Aorta (tissue), 5 donors: Measurements from ENCODE around the gene CABP2. TPM values are rescaled to one million over a fixed set of nuclear protein-coding genes. Genes with fewer than 3 reads are reported as not detected.

Experiments used
- ATAC-seq: fragments of 200-7000 bp; cut with Tn5 transposase; one replicate; pipeline ENCODE4 v1.9.1; 2022; ENCODE audit warnings: moderate library complexity; ENCODE audit not compliant: low FRiP score
- DNase-seq, 2 donors: peaks; one replicate each; pipeline ENCODE4 v3.0.0-alpha.2; 2020
- H3K27ac ChIP-seq, 2 donors: one replicate each; pipeline ENCODE4 v1.5.1; 2013; ENCODE audit warnings: low read length in 2 of 2, mild to moderate bottlenecking in 2 of 2, moderate library complexity in 2 of 2, control low read depth in 1 of 2, inconsistent platforms in 1 of 2, low read depth in 1 of 2
- H3K27me3 ChIP-seq, 2 donors: one replicate each; pipeline ENCODE4 v1.6.1; 2013; ENCODE audit warnings: control low read depth in 1 of 2, low read length in 1 of 2, mild to moderate bottlenecking in 1 of 2, moderate library complexity in 1 of 2; ENCODE audit not compliant: insufficient read depth in 2 of 2, control insufficient read depth in 1 of 2
- H3K36me3 ChIP-seq, 2 donors: one replicate each; pipeline ENCODE4 v1.6.1; 2013; ENCODE audit warnings: control low read depth in 1 of 2, low read length in 1 of 2, mild to moderate bottlenecking in 1 of 2; ENCODE audit not compliant: insufficient read depth in 2 of 2, control insufficient read depth in 1 of 2
- H3K4me1 ChIP-seq, 2 donors: one replicate each; pipeline ENCODE4 v1.6.1; 2013; ENCODE audit warnings: low read length in 2 of 2, control low read depth in 1 of 2, mild to moderate bottlenecking in 1 of 2, moderate library complexity in 1 of 2; ENCODE audit not compliant: insufficient read depth in 2 of 2, control insufficient read depth in 1 of 2
- H3K4me3 ChIP-seq, 2 donors: one replicate each; pipeline ENCODE4 v1.5.1; 2013; ENCODE audit warnings: low read length in 2 of 2, control low read depth in 1 of 2, mild to moderate bottlenecking in 1 of 2
- H3K9me3 ChIP-seq: one replicate; pipeline ENCODE4 v1.6.1; 2013; ENCODE audit warnings: mild to moderate bottlenecking, low read length; ENCODE audit not compliant: control insufficient read depth
- WGBS, 2 donors: extraction: QIAGEN DNeasy Blood & Tissue Kit; methylation state at CpG; one replicate each; pipeline ENCODE4 v1.1.7; 2013; 5-methylcytosine and 5-hydroxymethylcytosine counted together
- intact Hi-C, 2 donors: fragments of 100-400 bp; cut with DNase I; formaldehyde crosslinking; loops; one replicate each; pipeline versions ENCODE4 v1.14.2 to v1.15.0; 2022
- polyA plus RNA-seq, 2 donors: library from polyadenylated mRNA; stranded (reverse); fragments of 200-250 nt; gene quantifications; one replicate each; pipeline ENCODE4 v1.2.3, GENCODE V29; 2013
- total RNA-seq, 2 donors: library from RNA; stranded (reverse); fragmentation: NEBNext Ultra II Directional; extraction: Animal tissue kit (Norgen Biotek cat#: 25700); gene quantifications; one replicate each; pipeline ENCODE4 v1.2.1, GENCODE V29; 2021
- donor health status: healthy with polysubstance abuse.
- donor health status: Bipolar disorder and iron deficiency.
- donor health status: DM: no; HTN: no; CAD: no.
- donor health status: DM: no; HTN: no; CAD: no.
- donor health status: DM: yes; HTN: yes; CAD: no.

CABP2 gene
- total and polyA plus RNA-seq, 4 donors, result not detected

- intact Hi-C loops, result loop anchor here (5.0 to 10.0 kb wide), 6 partner anchors 40 to 155 kb away; partner anchors contain the start of genes GSTP1 (in 1 of the 2), POLD4 (in 1 of the 2), RAD9A (in 1 of the 2) and TMEM134 (in 1 of the 2)
- peak in 1 of 2 donors; percentile 86 for DNase-seq
- Histone ChIP-seq H3K36me3 (no peaks in the 10 kb centered on the region), H3K27ac (peak overlapping the region in 1 of 2 donors; percentile 74), H3K27me3 (no peaks in the 10 kb centered on the region), H3K4me3 (peak overlapping the region; percentile 20 to 33), H3K4me1 (no peaks in the 10 kb centered on the region), H3K9me3 (no peaks in the 10 kb centered on the region)
- no peak for ATAC-seq
- 24% methylated on average over 33 of the region's 33 CpGs for WGBS, 2 donors
Observed at GRCh38 chr11:67507242-67507863, 15.9 kb downstream of the CABP2 start.

- Histone ChIP-seq H3K4me1 (no peaks in the 10 kb centered on the region), H3K27ac (peak overlapping the region in 1 of 2 donors; percentile 17), H3K4me3 (no peak overlapping the region), H3K9me3 (no peaks in the 10 kb centered on the region), H3K27me3 (no peaks in the 10 kb centered on the region), H3K36me3 (no peaks in the 10 kb centered on the region)
- DNase-seq (peak in 1 of 2 donors; percentile 59), ATAC-seq (no peak)
- intact Hi-C loops, result loop anchor here (1.0 to 10.0 kb wide), 7 partner anchors 39 to 154 kb away; partner anchors contain the start of genes GSTP1 (in 1 of the 2), POLD4 (in 1 of the 2), PPP1CA (in 1 of the 2) and RAD9A (in 1 of the 2)
- 78 to 83% methylated on average over 16 of the region's 16 CpGs for WGBS, 2 donors
Observed at GRCh38 chr11:67506426-67507051, 16.7 kb downstream of the CABP2 start.

GRCh38 chr11:67505605-67506396 is 17.4 kb downstream of the CABP2 start:
- ATAC-seq (peak; percentile 80), DNase-seq (peak; percentile 95 to 97)
- WGBS, 2 donors, result 2% methylated on average over 17 of the region's 17 CpGs
- intact Hi-C loops, result loop anchor here (1.0 to 10.0 kb wide), 7 partner anchors 38 to 154 kb away; partner anchors contain the start of genes GSTP1 (in 1 of the 2), POLD4 (in 1 of the 2), PPP1CA (in 1 of the 2) and RAD9A (in 1 of the 2)
- no peaks in the 10 kb centered on the region for H3K4me1 ChIP-seq
- no peaks in the 10 kb centered on the region for H3K36me3 ChIP-seq
- no peaks in the 10 kb centered on the region for H3K9me3 ChIP-seq
- H3K27me3 ChIP-seq, result no peaks in the 10 kb centered on the region
- H3K27ac ChIP-seq, result peak overlapping the region; percentile 77 to 89
- H3K4me3 ChIP-seq, result peak overlapping the region in 1 of 2 donors; percentile 30

- Histone ChIP-seq H3K9me3 (no peaks in the 10 kb centered on the region), H3K27ac (peak within 1 kb of the TSS; percentile 77 to 89), H3K27me3 (no peaks in the 10 kb centered on the region), H3K4me3 (peak within 1 kb of the TSS; percentile 30 to 35), H3K36me3 (no peaks in the 10 kb centered on the region), H3K4me1 (no peaks in the 10 kb centered on the region)
- ATAC-seq (peak; percentile 62), DNase-seq (peak; percentile 87 to 94)
- 1% methylated on average over 56 to 58 of the region's 58 CpGs for WGBS, 2 donors
- intact Hi-C loops, result loop anchor here (5.0 to 10.0 kb wide), 6 partner anchors 38 to 153 kb away; partner anchors contain the start of genes GSTP1 (in 1 of the 2), POLD4 (in 1 of the 2), RAD9A (in 1 of the 2) and TMEM134 (in 1 of the 2)
Observed at GRCh38 chr11:67504950-67505581, 18.2 kb downstream of the CABP2 start, which contains the start of gene PITPNM1. Gene PITPNM1, minus strand, starts transcription at chr11:67505363. Its CDS starts 1,183 bp downstream, at chr11:67504180.

- DNase-seq (peak in 1 of 2 donors; percentile 64), ATAC-seq (no peak)
- no peaks in the 10 kb centered on the region for H3K9me3 ChIP-seq
- H3K27me3 ChIP-seq, result no peaks in the 10 kb centered on the region
- H3K27ac ChIP-seq, result peak overlapping the region in 1 of 2 donors; percentile 65
- peak overlapping the region; percentile 30 to 35 for H3K4me3 ChIP-seq
- no peaks in the 10 kb centered on the region for H3K4me1 ChIP-seq
- H3K36me3 ChIP-seq, result no peaks in the 10 kb centered on the region
- WGBS, 2 donors, result 2% methylated on average over 77 to 101 of the region's 101 CpGs
- intact Hi-C loops, result loop anchor here in 1 of 2 donors (10.0 kb wide), 1 partner anchor 109 kb away; the partner anchor contains the start of gene RAD9A
Observed at GRCh38 chr11:67504005-67504949, 19.0 kb downstream of the CABP2 start.

GRCh38 chr11:67503119-67504004 is 19.9 kb downstream of the CABP2 start:
- H3K4me3 ChIP-seq, result no peak overlapping the region
- no peaks in the 10 kb centered on the region for H3K27me3 ChIP-seq
- H3K36me3 ChIP-seq, result no peaks in the 10 kb centered on the region
- no peaks in the 10 kb centered on the region for H3K9me3 ChIP-seq
- ATAC-seq, result no peak
- no peaks in the 10 kb centered on the region for H3K4me1 ChIP-seq
- DNase-seq, result peak in 1 of 2 donors; percentile 48
- intact Hi-C loops, result loop anchor here in 1 of 2 donors (10.0 kb wide), 1 partner anchor 109 kb away; the partner anchor contains the start of gene RAD9A
- 82 to 87% methylated on average over 19 of the region's 19 CpGs for WGBS, 2 donors
- H3K27ac ChIP-seq, result no peak overlapping the region
